Esophagus muscularis mucosa (tissue), 4 donors: ENCODE results near the gene RALGAPB.

Experiments used
- EP300 ChIP-seq: sonication (generic); formaldehyde crosslinking; IDR thresholded peaks from one replicate; pipeline ENCODE4 v1.6.1; 2017; ENCODE audit warnings: antibody characterized with exemption
- POLR2A ChIP-seq: fragments of 450-650 bp; IDR thresholded peaks from one replicate; pipeline ENCODE4 v1.6.1; 2017; ENCODE audit warnings: antibody characterized with exemption, moderate library complexity, mild to moderate bottlenecking, low read depth
- TF ChIP-seq, protein P1 (sequence below), 3 experiments: fragments of 200-600 bp in 2 of 3; fragments of 450-650 bp in 1 of 3; sonication (generic) in 2 of 3; IDR thresholded peaks; one replicate each; pipeline ENCODE4 v1.5.1; 2017 to 2019; ENCODE audit warnings: antibody characterized with exemption in 3 of 3, mild to moderate bottlenecking in 2 of 3, moderate library complexity in 1 of 3

DNA sequence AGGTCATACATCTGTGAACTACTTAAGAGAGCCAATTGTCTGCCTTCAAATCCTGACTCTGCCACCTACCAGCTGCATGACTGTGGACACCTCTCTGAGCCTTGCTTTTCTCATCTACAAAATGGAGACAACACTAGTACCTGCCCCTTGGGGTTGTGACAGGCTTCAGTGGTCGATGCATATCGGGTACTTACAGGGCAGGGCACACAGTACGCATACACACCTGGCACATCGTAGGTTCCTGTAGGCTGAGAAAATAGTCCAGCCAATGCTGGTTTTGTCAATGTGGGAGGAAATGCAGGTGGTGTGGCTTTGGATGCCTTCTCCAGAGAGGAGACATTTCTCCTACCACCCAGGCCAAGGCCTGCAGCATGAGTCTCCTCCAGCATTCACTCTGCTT, 110.7 kb downstream of the RALGAPB start:
- TF ChIP-seq, protein P1, sequence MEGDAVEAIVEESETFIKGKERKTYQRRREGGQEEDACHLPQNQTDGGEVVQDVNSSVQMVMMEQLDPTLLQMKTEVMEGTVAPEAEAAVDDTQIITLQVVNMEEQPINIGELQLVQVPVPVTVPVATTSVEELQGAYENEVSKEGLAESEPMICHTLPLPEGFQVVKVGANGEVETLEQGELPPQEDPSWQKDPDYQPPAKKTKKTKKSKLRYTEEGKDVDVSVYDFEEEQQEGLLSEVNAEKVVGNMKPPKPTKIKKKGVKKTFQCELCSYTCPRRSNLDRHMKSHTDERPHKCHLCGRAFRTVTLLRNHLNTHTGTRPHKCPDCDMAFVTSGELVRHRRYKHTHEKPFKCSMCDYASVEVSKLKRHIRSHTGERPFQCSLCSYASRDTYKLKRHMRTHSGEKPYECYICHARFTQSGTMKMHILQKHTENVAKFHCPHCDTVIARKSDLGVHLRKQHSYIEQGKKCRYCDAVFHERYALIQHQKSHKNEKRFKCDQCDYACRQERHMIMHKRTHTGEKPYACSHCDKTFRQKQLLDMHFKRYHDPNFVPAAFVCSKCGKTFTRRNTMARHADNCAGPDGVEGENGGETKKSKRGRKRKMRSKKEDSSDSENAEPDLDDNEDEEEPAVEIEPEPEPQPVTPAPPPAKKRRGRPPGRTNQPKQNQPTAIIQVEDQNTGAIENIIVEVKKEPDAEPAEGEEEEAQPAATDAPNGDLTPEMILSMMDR (IDR thresholded peaks at IDR 0.05), result no peak
- TF ChIP-seq POLR2A (no peak), EP300 (no peak)
